ACHN (cell line): Measurements from ENCODE around the gene BMAL1.
A peak's percentile ranks its signal among the peaks of the same experiment; 100 is the strongest.
"Not testable (repeated sequence)": the region's sequence is repeated elsewhere in the genome, so short reads cannot be mapped to it uniquely, and the experiment has no call there.

Experiments
- DNase-seq: peaks from one replicate; pipeline ENCODE4 v3.0.0-alpha.2; 2015
- in situ Hi-C: cut with HindIII; loops from 2 replicates; pipeline ENCODE4 v1.10.0; 2017; ENCODE audit warnings: low sequenced_read_pairs, low pct_ligation_motif_present, low pct_unique_long_range_greater_than_20kb

The BMAL1 gene

GRCh38 chr11:13277768-13278608, at the start of gene BMAL1:
TSS of gene BMAL1 (plus strand) at chr11:13277790. CDS start at chr11:13354309, 76,519 bp downstream.
- in situ Hi-C loops, result no loop called here
- no peak for DNase-seq

DNA sequence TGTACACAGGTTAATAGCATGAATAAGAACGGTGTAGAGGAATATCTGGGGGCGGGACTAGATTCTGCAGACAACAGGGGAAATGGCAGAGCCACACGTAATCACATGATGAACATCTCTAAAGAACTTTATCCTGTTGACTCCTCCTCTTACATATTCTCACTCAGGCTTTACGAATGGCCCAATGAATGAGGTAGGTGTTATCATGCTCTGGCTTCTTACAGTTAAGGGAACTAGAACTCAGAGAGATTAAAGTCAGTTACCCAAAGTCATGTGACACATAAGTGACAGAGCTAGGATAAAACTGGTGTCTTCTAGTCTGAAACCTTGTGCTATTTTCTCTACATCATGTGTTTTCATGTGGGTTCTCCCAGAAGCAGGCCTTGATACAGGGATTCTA, 49.0 kb upstream of the BMAL1 start:
- in situ Hi-C loops, result no loop called here
- DNase-seq, result no peak

DNA sequence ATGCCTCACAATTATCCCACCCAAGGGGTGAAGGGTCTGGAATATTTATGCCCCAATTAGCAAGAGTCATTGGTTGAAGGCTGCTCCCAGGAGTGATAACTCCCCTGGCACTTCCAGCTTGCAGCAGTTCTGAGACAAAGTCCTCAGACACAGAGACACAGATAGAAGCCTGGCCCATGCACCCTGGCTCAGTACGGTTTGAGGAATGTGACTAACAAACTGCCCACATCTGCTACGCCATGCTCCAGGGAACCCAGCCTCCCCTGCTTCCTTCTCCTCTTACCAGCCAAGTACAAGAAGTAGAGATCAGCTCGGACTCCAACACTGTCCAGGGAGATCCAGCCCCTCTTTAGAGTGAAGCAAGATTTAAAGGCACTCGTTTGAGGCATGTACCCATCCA, 48.5 kb upstream of the BMAL1 start:
- in situ Hi-C loops, result no loop called here

DNA sequence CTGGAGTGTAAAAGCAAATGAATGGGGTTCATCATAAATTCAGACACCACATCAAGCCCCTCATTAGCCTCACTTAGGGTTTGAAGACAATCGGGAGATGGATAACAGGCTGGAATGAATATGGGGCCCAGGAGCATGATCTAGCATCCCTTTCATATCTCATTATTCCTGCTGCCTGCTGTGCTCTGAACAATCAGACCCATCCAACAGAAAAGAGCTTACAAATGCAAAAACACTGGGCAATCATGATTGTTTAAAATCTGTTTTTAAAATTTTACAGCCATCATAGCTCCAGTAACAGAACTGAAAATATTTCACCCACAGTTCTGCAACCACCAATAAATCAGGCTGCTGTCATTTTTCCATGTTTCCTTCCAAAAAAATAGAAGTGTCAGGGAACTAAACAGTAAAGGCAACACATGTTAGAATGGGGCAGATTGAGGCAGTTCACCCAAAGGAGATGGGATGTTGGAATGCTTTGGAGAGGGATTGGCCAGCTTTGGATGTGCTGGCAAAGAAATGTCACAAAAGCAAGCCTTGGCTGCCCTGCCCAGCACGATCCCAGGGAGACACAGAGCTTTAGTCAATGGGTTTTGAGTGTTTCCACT, 47.8 kb upstream of the BMAL1 start:
- DNase-seq, result no peak
- in situ Hi-C loops, result no loop called here

More for the DNA sequence above, 48.5 kb upstream of the BMAL1 start:
- DNase-seq, result no peak

DNA sequence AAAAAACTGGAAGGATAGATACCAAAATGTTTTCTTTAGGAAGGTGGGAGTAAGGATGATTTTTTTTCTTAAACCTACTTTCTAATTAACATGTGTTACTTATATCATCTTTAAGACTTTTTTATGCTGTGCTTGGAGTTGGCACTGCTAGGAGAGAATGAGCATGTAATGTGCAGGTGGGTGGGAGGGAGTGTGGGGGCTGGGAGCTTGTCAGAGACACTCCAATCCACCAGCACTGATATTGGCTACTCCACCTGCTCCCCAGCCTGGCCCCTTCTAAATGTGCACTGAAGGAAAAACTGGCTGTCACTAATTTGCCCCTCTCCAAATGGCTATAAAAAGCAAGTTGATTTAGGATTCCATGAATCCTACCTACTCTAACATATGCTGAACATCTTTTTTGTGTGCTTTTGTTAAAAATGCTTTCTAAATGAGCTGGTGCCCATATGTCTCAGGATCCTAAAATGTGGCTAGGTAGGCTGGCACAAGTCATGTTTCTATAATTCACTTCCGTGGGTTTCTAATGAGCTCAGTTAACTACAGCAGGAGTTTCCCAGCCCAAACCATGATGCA, 44.3 kb upstream of the BMAL1 start:
- no peak for DNase-seq
- in situ Hi-C loops, result no loop called here

DNA sequence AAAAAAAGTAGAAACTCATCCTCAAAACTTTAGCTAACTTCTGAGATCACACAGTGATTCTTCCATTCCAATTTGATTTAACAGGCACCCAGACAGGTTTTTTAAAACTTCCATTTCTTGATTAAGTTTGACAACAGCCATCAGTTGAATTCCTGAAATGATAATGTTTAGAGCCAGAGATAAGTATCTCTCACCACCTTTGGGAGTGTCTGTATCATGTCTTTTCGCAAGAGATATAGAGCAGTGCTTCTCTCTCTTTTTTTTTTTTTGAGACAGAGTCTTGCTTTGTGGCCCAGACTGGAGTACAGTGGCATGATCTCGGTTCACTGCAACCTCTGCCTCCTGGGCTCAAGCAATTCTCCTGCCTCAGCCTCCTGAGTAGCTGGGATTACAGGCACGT, 41.7 kb upstream of the BMAL1 start:
- no peak for DNase-seq
- in situ Hi-C loops, result no loop called here

DNA sequence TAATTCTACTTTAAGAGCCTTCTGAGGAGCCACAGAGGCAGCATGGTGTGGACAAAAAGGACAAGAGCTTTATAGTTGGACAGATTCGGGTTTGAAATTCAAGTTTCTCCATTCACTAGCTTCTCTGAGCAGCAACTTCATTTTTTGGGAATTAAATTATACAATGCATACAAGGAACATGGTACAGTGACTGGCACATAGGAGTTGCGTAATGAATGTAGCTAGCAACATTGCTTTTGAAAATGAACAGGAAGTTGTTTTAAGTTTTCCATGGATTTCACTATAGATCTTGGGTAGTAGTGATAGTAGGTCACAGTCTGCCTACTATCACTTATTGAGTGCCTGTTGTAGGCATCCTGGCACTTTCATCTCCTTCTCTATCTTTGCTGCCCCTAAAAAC, 41.0 kb upstream of the BMAL1 start:
- in situ Hi-C loops, result no loop called here
- DNase-seq, result no peak

- in situ Hi-C loops, result no loop called here
- no peak for DNase-seq
These were observed 39.8 kb upstream of the BMAL1 start for GRCh38 chr11:13237761-13238160.

- peak; percentile 59 for DNase-seq
- in situ Hi-C loops, result no loop called here
These were observed 38.6 kb upstream of the BMAL1 start for GRCh38 chr11:13238879-13239514.

DNA sequence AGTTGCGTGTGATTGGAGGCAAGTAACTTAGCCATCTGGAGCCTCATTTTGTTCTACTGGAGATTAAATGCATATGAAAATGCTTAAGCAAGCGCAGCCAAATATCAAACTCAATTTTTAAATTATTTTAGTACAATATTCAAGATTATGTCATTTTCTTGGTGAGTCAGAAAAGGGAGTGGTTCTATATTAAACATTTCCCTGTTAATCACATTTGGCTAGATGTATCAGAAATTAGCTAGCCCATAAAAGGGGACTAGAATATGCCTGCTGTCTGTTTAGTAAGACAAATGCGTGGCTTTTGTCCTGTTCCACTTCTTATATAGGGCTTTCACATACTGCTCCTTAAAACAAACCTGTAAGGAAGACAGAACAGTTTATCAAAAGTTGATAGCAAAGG, 35.0 kb upstream of the BMAL1 start:
- in situ Hi-C loops, result no loop called here
- DNase-seq, result no peak

DNA sequence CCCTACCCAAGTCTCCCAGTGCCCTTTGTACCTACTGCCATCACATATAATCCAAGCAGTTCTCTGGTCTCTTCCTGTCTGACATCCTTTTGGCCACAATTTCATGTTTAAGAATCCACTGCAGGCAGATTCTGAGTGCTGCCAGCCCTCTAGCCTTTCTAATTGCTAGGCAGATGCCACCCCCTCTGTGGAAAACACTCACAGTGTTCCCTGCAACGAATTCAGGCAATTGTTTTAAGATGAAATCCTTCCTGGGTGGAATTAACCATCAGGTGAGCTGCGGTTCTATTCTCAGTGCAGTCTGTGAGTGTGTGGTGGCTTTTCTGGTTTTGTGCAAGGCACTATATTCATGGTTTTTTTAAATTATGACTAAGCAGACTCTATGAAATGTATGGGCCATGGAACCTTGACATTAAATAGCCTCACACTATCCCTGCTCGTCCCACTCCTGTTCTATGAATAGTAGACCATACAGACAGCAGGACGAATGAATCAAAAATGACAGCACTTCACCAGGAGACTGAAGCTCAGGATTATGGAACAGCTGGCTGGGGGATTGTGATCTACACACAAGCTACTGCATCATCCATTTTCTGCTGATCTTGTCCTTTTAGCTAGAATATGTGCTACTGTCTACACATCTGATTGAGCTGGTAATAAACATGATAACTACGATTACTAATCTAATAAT, 29.8 kb upstream of the BMAL1 start:
- no peak for DNase-seq
- in situ Hi-C loops, result no loop called here

GRCh38 chr11:13249177-13249576, 28.4 kb upstream of the BMAL1 start:
- in situ Hi-C loops, result no loop called here
- no peak for DNase-seq

DNA sequence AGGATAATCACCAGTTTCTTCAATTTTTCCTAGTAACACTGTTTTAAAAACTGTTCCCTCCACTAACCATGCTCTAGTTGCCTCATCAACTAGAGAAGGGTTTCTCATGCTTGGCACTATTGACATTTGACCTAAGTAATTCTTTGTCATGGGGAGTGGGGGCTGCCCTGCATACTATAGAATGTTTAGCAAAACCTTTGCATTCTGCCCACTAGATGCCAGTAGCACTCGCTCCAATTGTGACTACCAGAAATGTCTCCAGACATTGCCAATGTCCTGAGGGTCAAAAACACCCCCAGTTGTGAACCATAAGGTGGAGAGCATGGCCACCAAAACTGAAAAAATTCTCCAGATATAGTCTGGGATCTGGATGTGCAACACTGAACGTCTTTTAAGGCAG, 27.6 kb upstream of the BMAL1 start:
- in situ Hi-C loops, result no loop called here
- DNase-seq, result no peak

GRCh38 chr11:13251966-13252365, 25.6 kb upstream of the BMAL1 start:
- in situ Hi-C loops, result no loop called here
- no peak for DNase-seq

DNA sequence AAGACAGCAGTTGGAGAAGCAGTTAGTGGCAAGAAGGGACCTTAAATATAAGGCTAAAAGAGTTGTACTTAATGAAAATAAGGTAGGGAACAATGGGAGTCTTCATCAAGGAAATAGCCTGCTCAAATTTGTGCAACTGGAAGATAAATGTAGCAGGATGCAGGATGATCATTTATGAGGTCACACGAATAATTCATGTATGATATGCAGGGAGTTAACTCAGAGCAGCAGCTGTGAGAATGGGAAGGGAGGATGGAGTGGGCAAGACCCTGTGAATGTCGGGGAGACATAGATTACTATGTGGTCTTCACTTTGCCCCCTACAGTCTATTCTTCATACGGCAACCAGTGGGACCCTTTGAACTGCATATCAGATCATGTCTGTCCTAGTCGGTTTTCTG, 25.2 kb upstream of the BMAL1 start:
- DNase-seq, result no peak
- in situ Hi-C loops, result no loop called here

GRCh38 chr11:13256216-13256615, 21.4 kb upstream of the BMAL1 start:
- no peak for DNase-seq
- in situ Hi-C loops, result no loop called here

GRCh38 chr11:13258061-13258460, 19.5 kb upstream of the BMAL1 start:
- in situ Hi-C loops, result not testable (repeated sequence)

DNA sequence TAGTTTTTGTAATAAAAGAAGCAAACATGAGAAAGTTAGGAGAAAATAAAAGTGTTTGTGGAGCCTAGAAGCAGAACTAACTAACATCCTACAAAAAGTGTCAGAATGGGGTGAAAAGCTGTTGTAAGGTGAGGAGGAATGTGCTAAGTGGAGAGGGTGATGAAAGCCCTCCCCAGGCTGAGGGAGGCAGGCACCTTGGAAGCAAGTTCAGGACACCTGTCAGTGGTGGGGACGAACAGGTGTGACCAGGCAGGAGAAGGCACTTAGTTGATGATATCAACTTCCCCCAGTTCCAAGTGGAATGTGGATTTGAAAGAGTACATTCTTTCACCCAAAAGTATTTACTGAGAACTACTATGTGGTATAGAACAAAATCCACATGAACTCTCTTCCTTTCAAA, 18.7 kb upstream of the BMAL1 start:
- no peak for DNase-seq
- in situ Hi-C loops, result no loop called here

More at GRCh38 chr11:13258061-13258460, 19.5 kb upstream of the BMAL1 start:
- DNase-seq, result not testable (repeated sequence)

GRCh38 chr11:13259374-13259773, 18.2 kb upstream of the BMAL1 start:
- in situ Hi-C loops, result no loop called here
- no peak for DNase-seq
